ENCODE measurements around the gene ELP4. TPM values are rescaled to one million over a fixed set of nuclear protein-coding genes. Genes with fewer than 3 reads are reported as not detected.
"Not testable (repeated sequence)": the region's sequence is repeated elsewhere in the genome, so short reads cannot be mapped to it uniquely, and the experiment has no call there.

Gene ELP4
- total RNA-seq, 2 experiments from 2014 or later = 23.0 to 23.3 TPM

GRCh38 chr11:31689559-31689958 lies 180.0 kb downstream of the ELP4 start:
- Mint-ChIP-seq H3K27me3 (ENCODE audit: low read depth) (no peaks in the 10 kb centered on the region), H3K36me3 (ENCODE audit: low read depth) (no peaks in the 10 kb centered on the region), H3K9me3 (ENCODE audit: insufficient read depth) (no peaks in the 10 kb centered on the region), H3K4me1 (ENCODE audit: low read depth) (no peaks in the 10 kb centered on the region), H3K27ac (no peak overlapping the region), H3K4me3 (no peak overlapping the region)
- POLR2A ChIA-PET = no interaction called here
- ATAC-seq (no peak), DNase-seq (no peak)
- CTCF ChIA-PET = no interaction called here

- no peaks in the 10 kb centered on the region for H3K9me3 Mint-ChIP-seq (ENCODE audit: insufficient read depth)
- H3K4me3 Mint-ChIP-seq = no peak overlapping the region
- ChIA-PET CTCF (no interaction called here), POLR2A (no interaction called here)
- H3K27ac Mint-ChIP-seq = no peak overlapping the region
- H3K27me3 Mint-ChIP-seq (ENCODE audit: low read depth) = no peaks in the 10 kb centered on the region
- no peaks in the 10 kb centered on the region for H3K36me3 Mint-ChIP-seq (ENCODE audit: low read depth)
- DNase-seq (no peak), ATAC-seq (no peak)
- no peaks in the 10 kb centered on the region for H3K4me1 Mint-ChIP-seq (ENCODE audit: low read depth)
These were observed 180.5 kb downstream of the ELP4 start for GRCh38 chr11:31690041-31690440.

GRCh38 chr11:31690516-31690915 lies 180.9 kb downstream of the ELP4 start:
- POLR2A ChIA-PET = no interaction called here

GRCh38 chr11:31692466-31692865 lies 182.9 kb downstream of the ELP4 start:
- no peaks in the 10 kb centered on the region for H3K9me3 Mint-ChIP-seq (ENCODE audit: insufficient read depth)
- H3K36me3 Mint-ChIP-seq (ENCODE audit: low read depth) = no peaks in the 10 kb centered on the region
- no peak overlapping the region for H3K27ac Mint-ChIP-seq
- ChIA-PET POLR2A (no interaction called here), CTCF (no interaction called here)
- H3K27me3 Mint-ChIP-seq (ENCODE audit: low read depth) = no peaks in the 10 kb centered on the region
- H3K4me3 Mint-ChIP-seq = no peak overlapping the region
- DNase-seq (no peak), ATAC-seq (no peak)
- peaks cover 2% of the 10 kb centered on the region for H3K4me1 Mint-ChIP-seq (ENCODE audit: low read depth)

More at GRCh38 chr11:31690516-31690915, 180.9 kb downstream of the ELP4 start:
- CTCF ChIA-PET = interaction anchor here (1.0 kb wide), 1 partner anchor 12 kb away, joined by 3 read pairs; no protein-coding TSS in a partner anchor
- Mint-ChIP-seq H3K27me3 (ENCODE audit: low read depth) (no peaks in the 10 kb centered on the region), H3K4me1 (ENCODE audit: low read depth) (no peaks in the 10 kb centered on the region), H3K27ac (no peak overlapping the region), H3K9me3 (ENCODE audit: insufficient read depth) (no peaks in the 10 kb centered on the region), H3K36me3 (ENCODE audit: low read depth) (no peaks in the 10 kb centered on the region), H3K4me3 (no peak overlapping the region)
- no peak for DNase-seq
- ATAC-seq = no peak

- CTCF ChIA-PET; H3K36me3 Mint-ChIP-seq (ENCODE audit: low read depth); ATAC-seq; POLR2A ChIA-PET; DNase-seq; H3K9me3 Mint-ChIP-seq (ENCODE audit: insufficient read depth); H3K4me3 Mint-ChIP-seq; H3K4me1 Mint-ChIP-seq (ENCODE audit: low read depth); H3K27me3 Mint-ChIP-seq (ENCODE audit: low read depth); H3K27ac Mint-ChIP-seq: not testable (repeated sequence)
These were observed 187.5 kb downstream of the ELP4 start for GRCh38 chr11:31697049-31697448.

GRCh38 chr11:31699066-31699465 lies 189.5 kb downstream of the ELP4 start:
- no peak overlapping the region for H3K4me3 Mint-ChIP-seq
- no peaks in the 10 kb centered on the region for H3K36me3 Mint-ChIP-seq (ENCODE audit: low read depth)
- CTCF ChIA-PET = no interaction called here
- peaks cover 2% of the 10 kb centered on the region for H3K4me1 Mint-ChIP-seq (ENCODE audit: low read depth)
- no peaks in the 10 kb centered on the region for H3K27me3 Mint-ChIP-seq (ENCODE audit: low read depth)
- DNase-seq = no peak
- POLR2A ChIA-PET = no interaction called here
- no peaks in the 10 kb centered on the region for H3K9me3 Mint-ChIP-seq (ENCODE audit: insufficient read depth)
- H3K27ac Mint-ChIP-seq = no peak overlapping the region
- no peak for ATAC-seq

- Mint-ChIP-seq H3K4me3 (no peak overlapping the region), H3K36me3 (ENCODE audit: low read depth) (no peaks in the 10 kb centered on the region), H3K27ac (no peak overlapping the region), H3K9me3 (ENCODE audit: insufficient read depth) (no peaks in the 10 kb centered on the region), H3K4me1 (ENCODE audit: low read depth) (no peaks in the 10 kb centered on the region), H3K27me3 (ENCODE audit: low read depth) (no peaks in the 10 kb centered on the region)
- ChIA-PET POLR2A (no interaction called here), CTCF (interaction anchor here (0.7 kb wide), 1 partner anchor 12 kb away, joined by 3 read pairs; no protein-coding TSS in a partner anchor)
- ATAC-seq (no peak), DNase-seq (no peak)
These were observed 193.4 kb downstream of the ELP4 start for GRCh38 chr11:31702966-31703365.

- CTCF ChIA-PET = no interaction called here
- no peaks in the 10 kb centered on the region for H3K36me3 Mint-ChIP-seq (ENCODE audit: low read depth)
These were observed 196.8 kb downstream of the ELP4 start for GRCh38 chr11:31706357-31706756.

GRCh38 chr11:31711137-31711536 lies 201.6 kb downstream of the ELP4 start:
- Mint-ChIP-seq H3K27ac (no peak overlapping the region), H3K4me1 (ENCODE audit: low read depth) (peaks cover 4% of the 10 kb centered on the region), H3K36me3 (ENCODE audit: low read depth) (no peaks in the 10 kb centered on the region), H3K4me3 (no peak overlapping the region), H3K27me3 (ENCODE audit: low read depth) (no peaks in the 10 kb centered on the region), H3K9me3 (ENCODE audit: insufficient read depth) (no peaks in the 10 kb centered on the region)
- POLR2A ChIA-PET = no interaction called here
- ATAC-seq (no peak), DNase-seq (no peak)
- CTCF ChIA-PET = no interaction called here

More at GRCh38 chr11:31706357-31706756, 196.8 kb downstream of the ELP4 start:
- H3K27me3 Mint-ChIP-seq (ENCODE audit: low read depth) = no peaks in the 10 kb centered on the region
- no peak overlapping the region for H3K27ac Mint-ChIP-seq
- H3K9me3 Mint-ChIP-seq (ENCODE audit: insufficient read depth) = no peaks in the 10 kb centered on the region
- POLR2A ChIA-PET = no interaction called here
- no peaks in the 10 kb centered on the region for H3K4me1 Mint-ChIP-seq (ENCODE audit: low read depth)
- H3K4me3 Mint-ChIP-seq = no peak overlapping the region
- no peak for ATAC-seq
- no peak for DNase-seq

- CTCF ChIA-PET = no interaction called here
- ATAC-seq (no peak), DNase-seq (no peak)
- POLR2A ChIA-PET = no interaction called here
- Mint-ChIP-seq H3K4me3 (no peak overlapping the region), H3K27me3 (ENCODE audit: low read depth) (no peaks in the 10 kb centered on the region), H3K27ac (no peak overlapping the region), H3K36me3 (ENCODE audit: low read depth) (no peaks in the 10 kb centered on the region), H3K9me3 (ENCODE audit: insufficient read depth) (no peaks in the 10 kb centered on the region), H3K4me1 (ENCODE audit: low read depth) (peaks cover 4% of the 10 kb centered on the region)
These were observed 203.3 kb downstream of the ELP4 start for GRCh38 chr11:31712851-31713250.

GRCh38 chr11:31714840-31715239 lies 205.3 kb downstream of the ELP4 start:
- no peaks in the 10 kb centered on the region for H3K9me3 Mint-ChIP-seq (ENCODE audit: insufficient read depth)
- ChIA-PET CTCF (no interaction called here), POLR2A (no interaction called here)
- peaks cover 4% of the 10 kb centered on the region for H3K4me1 Mint-ChIP-seq (ENCODE audit: low read depth)
- ATAC-seq (no peak), DNase-seq (no peak)
- H3K27ac Mint-ChIP-seq = no peak overlapping the region
- H3K4me3 Mint-ChIP-seq = no peak overlapping the region
- no peaks in the 10 kb centered on the region for H3K36me3 Mint-ChIP-seq (ENCODE audit: low read depth)
- H3K27me3 Mint-ChIP-seq (ENCODE audit: low read depth) = no peaks in the 10 kb centered on the region

GRCh38 chr11:31720225-31720624 lies 210.7 kb downstream of the ELP4 start:
- DNase-seq (no peak), ATAC-seq (no peak)
- Mint-ChIP-seq H3K27ac (no peak overlapping the region), H3K4me1 (ENCODE audit: low read depth) (peaks cover 5% of the 10 kb centered on the region), H3K27me3 (ENCODE audit: low read depth) (no peaks in the 10 kb centered on the region), H3K9me3 (ENCODE audit: insufficient read depth) (no peaks in the 10 kb centered on the region), H3K4me3 (no peak overlapping the region), H3K36me3 (ENCODE audit: low read depth) (no peaks in the 10 kb centered on the region)
- CTCF ChIA-PET = no interaction called here
- POLR2A ChIA-PET = no interaction called here

GRCh38 chr11:31720671-31721365 lies 211.3 kb downstream of the ELP4 start:
- Mint-ChIP-seq H3K36me3 (ENCODE audit: low read depth) (no peaks in the 10 kb centered on the region), H3K27me3 (ENCODE audit: low read depth) (no peaks in the 10 kb centered on the region), H3K27ac (no peak overlapping the region), H3K4me3 (no peak overlapping the region), H3K4me1 (ENCODE audit: low read depth) (peaks cover 5% of the 10 kb centered on the region), H3K9me3 (ENCODE audit: insufficient read depth) (no peaks in the 10 kb centered on the region)
- POLR2A ChIA-PET = no interaction called here
- CTCF ChIA-PET = no interaction called here
- DNase-seq (no peak), ATAC-seq (no peak)

Measured in activated CD8-positive, alpha-beta T cell treated with anti-CD3 and anti-CD28 coated beads, Interleukin-2, amount 10 ng/mL, durations not matched to agents 7 days and 5 days (primary cell).